C4-2B (cell line): ENCODE data around the gene LRRC71.

Experiments used
- CTCF ChIP-seq: fragments of 450-650 bp; conservative IDR thresholded peaks from 2 replicates; pipeline ENCODE4 v1.5.1; 2017; ENCODE audit warnings: mild to moderate bottlenecking
- ZFX ChIP-seq: fragments of 450-650 bp; IDR thresholded peaks from 2 replicates; pipeline ENCODE4 v1.6.1; 2017

- TF ChIP-seq CTCF, result no peak
- TF ChIP-seq ZFX, result no peak
Measured at GRCh38 chr1:156914440-156914856, 6.0 kb upstream of the LRRC71 start.
